ENCODE results near the gene NUP42.

The NUP42 gene

DNA sequence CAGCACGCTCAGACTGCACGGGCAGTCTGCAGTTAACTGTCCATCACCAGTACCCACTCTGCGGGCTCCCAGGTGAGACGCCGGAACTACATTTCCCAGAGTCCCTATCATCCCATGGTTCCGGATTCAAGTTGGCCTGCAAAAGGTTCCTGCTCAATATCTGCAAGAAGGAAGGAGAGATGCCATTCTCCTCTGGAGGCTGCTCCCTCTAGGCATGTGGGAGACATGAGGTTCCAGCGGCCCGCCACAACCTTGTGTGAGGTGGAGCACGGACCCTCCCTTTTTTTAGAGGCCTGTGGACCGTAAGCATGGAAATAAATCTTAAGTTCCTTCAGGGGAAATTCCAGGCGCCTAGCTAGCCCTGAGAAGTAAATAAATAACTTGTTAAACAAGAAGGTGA is 29.7 kb downstream of the NUP42 start:
- Histone ChIP-seq H3K27ac (replicated peaks; ENCODE audit: low read length) (no peak overlapping the region), H3K23ac (ENCODE audit: low read depth, low read length, poor library complexity) (no peak overlapping the region), H3K9me3 (replicated peaks in 1 of 2; ENCODE audit: control insufficient read depth in 2 of 2, insufficient read depth in 1 of 2, low read depth in 1 of 2, low read length in 2 of 2) (no peaks in the 10 kb centered on the region), H3K36me3 (replicated peaks in 1 of 2; ENCODE audit: control insufficient read depth in 2 of 2, insufficient read depth in 2 of 2, low read length in 2 of 2) (no peaks in the 10 kb centered on the region), H4K8ac (ENCODE audit: low read depth, low read length) (no peak overlapping the region), H3K18ac (ENCODE audit: low read length) (no peak overlapping the region), H3K79me1 (ENCODE audit: low read depth, low read length) (no peaks in the 10 kb centered on the region), H2BK15ac (ENCODE audit: low read length) (no peak overlapping the region), H3K14ac (ENCODE audit: low read length) (no peak overlapping the region), H2BK12ac (ENCODE audit: low read length) (no peak overlapping the region), H4K91ac (ENCODE audit: low read depth, low read length, poor library complexity) (no peak overlapping the region), H3K4ac (ENCODE audit: low read length) (no peak overlapping the region), H3K4me1 (ENCODE audit: control insufficient read depth in 2 of 2, insufficient read depth in 1 of 2, low read depth in 1 of 2, low read length in 2 of 2) (no peaks in the 10 kb centered on the region), H3K4me2 (ENCODE audit: insufficient read depth, low read length, poor library complexity, severe bottlenecking) (no peak overlapping the region), H2BK5ac (ENCODE audit: low read length) (no peak overlapping the region), H2BK120ac (ENCODE audit: low read depth, low read length) (no peak overlapping the region), H3K27me3 (ENCODE audit: control insufficient read depth in 3 of 3, insufficient read depth in 3 of 3, low read depth in 1 of 3, low read length in 3 of 3) (no peaks in the 10 kb centered on the region), H2AK5ac (ENCODE audit: low read depth, low read length) (no peak overlapping the region), H2AFZ (ENCODE audit: low read length) (no peak overlapping the region), H3K4me3 (ENCODE audit: low read length in 2 of 2) (no peak overlapping the region), H3K9ac (ENCODE audit: low read depth, low read length, poor library complexity) (no peak overlapping the region)
- no CpG with 5 or more reads among the region's 11 CpGs for WGBS, 2 donors (ENCODE audit: extremely low coverage in 2 of 2, insufficient read length in 2 of 2, insufficient replicate concordance in 1 of 2)
- DNase-seq (ENCODE audit: low spot score), result no peak

DNA sequence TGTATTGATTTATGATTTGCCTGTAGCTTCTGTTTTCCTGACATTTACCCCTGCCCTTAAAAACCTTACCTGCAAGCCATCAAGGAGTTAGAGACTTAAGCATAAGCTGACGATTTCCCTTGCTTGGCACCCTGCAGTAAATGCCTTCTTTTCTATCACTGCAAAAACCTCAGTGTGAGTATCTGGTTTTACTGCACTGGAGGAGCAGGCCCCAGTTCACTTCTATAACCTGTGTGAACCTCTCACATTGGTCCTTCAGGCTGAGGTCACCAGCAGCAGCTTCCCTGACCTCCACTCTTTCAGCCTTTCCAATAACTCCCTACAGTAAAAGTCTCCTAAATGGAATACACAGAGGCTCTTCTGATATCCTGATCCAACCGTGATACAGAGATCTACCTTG is 30.5 kb downstream of the NUP42 start:
- Histone ChIP-seq H2BK120ac (ENCODE audit: low read depth, low read length) (no peak overlapping the region), H2AK5ac (ENCODE audit: low read depth, low read length) (no peak overlapping the region), H3K9me3 (replicated peaks in 1 of 2; ENCODE audit: control insufficient read depth in 2 of 2, insufficient read depth in 1 of 2, low read depth in 1 of 2, low read length in 2 of 2) (no peaks in the 10 kb centered on the region), H4K91ac (ENCODE audit: low read depth, low read length, poor library complexity) (no peak overlapping the region), H4K8ac (ENCODE audit: low read depth, low read length) (no peak overlapping the region), H3K27ac (replicated peaks; ENCODE audit: low read length) (no peak overlapping the region), H2AFZ (ENCODE audit: low read length) (no peak overlapping the region), H3K27me3 (ENCODE audit: control insufficient read depth in 3 of 3, insufficient read depth in 3 of 3, low read depth in 1 of 3, low read length in 3 of 3) (no peaks in the 10 kb centered on the region), H3K36me3 (replicated peaks in 1 of 2; ENCODE audit: control insufficient read depth in 2 of 2, insufficient read depth in 2 of 2, low read length in 2 of 2) (no peaks in the 10 kb centered on the region), H3K4me1 (ENCODE audit: control insufficient read depth in 2 of 2, insufficient read depth in 1 of 2, low read depth in 1 of 2, low read length in 2 of 2) (no peaks in the 10 kb centered on the region), H2BK5ac (ENCODE audit: low read length) (no peak overlapping the region), H2BK15ac (ENCODE audit: low read length) (no peak overlapping the region), H3K4ac (ENCODE audit: low read length) (no peak overlapping the region), H3K4me3 (ENCODE audit: low read length in 2 of 2) (no peak overlapping the region), H3K4me2 (ENCODE audit: insufficient read depth, low read length, poor library complexity, severe bottlenecking) (no peak overlapping the region), H3K9ac (ENCODE audit: low read depth, low read length, poor library complexity) (no peak overlapping the region), H3K23ac (ENCODE audit: low read depth, low read length, poor library complexity) (no peak overlapping the region), H3K14ac (ENCODE audit: low read length) (no peak overlapping the region), H2BK12ac (ENCODE audit: low read length) (no peak overlapping the region), H3K79me1 (ENCODE audit: low read depth, low read length) (no peaks in the 10 kb centered on the region), H3K18ac (ENCODE audit: low read length) (no peak overlapping the region)
- DNase-seq (ENCODE audit: low spot score), result no peak
- WGBS, 2 donors (ENCODE audit: extremely low coverage in 2 of 2, insufficient read length in 2 of 2, insufficient replicate concordance in 1 of 2), result no CpG with 5 or more reads among the region's 2 CpGs

- H3K27me3 ChIP-seq (ENCODE audit: control insufficient read depth in 3 of 3, insufficient read depth in 3 of 3, low read depth in 1 of 3, low read length in 3 of 3), result no peaks in the 10 kb centered on the region
- H2BK15ac ChIP-seq (ENCODE audit: low read length), result no peak overlapping the region
- H4K8ac ChIP-seq (ENCODE audit: low read depth, low read length), result no peak overlapping the region
- no peak overlapping the region for H3K27ac ChIP-seq (replicated peaks; ENCODE audit: low read length)
- no peaks in the 10 kb centered on the region for H3K9me3 ChIP-seq (replicated peaks in 1 of 2; ENCODE audit: control insufficient read depth in 2 of 2, insufficient read depth in 1 of 2, low read depth in 1 of 2, low read length in 2 of 2)
- no peak overlapping the region for H3K4me2 ChIP-seq (ENCODE audit: insufficient read depth, low read length, poor library complexity, severe bottlenecking)
- H3K4me3 ChIP-seq (ENCODE audit: low read length in 2 of 2), result no peak overlapping the region
- no peak overlapping the region for H3K9ac ChIP-seq (ENCODE audit: low read depth, low read length, poor library complexity)
- H2BK120ac ChIP-seq (ENCODE audit: low read depth, low read length), result no peak overlapping the region
- no peak overlapping the region for H3K23ac ChIP-seq (ENCODE audit: low read depth, low read length, poor library complexity)
- DNase-seq (ENCODE audit: low spot score), result no peak
- H3K18ac ChIP-seq (ENCODE audit: low read length), result no peak overlapping the region
- no peak overlapping the region for H3K4ac ChIP-seq (ENCODE audit: low read length)
- H2BK5ac ChIP-seq (ENCODE audit: low read length), result no peak overlapping the region
- no peaks in the 10 kb centered on the region for H3K36me3 ChIP-seq (replicated peaks in 1 of 2; ENCODE audit: control insufficient read depth in 2 of 2, insufficient read depth in 2 of 2, low read length in 2 of 2)
- H2AK5ac ChIP-seq (ENCODE audit: low read depth, low read length), result no peak overlapping the region
- no peak overlapping the region for H3K14ac ChIP-seq (ENCODE audit: low read length)
- no peak overlapping the region for H2BK12ac ChIP-seq (ENCODE audit: low read length)
- H4K91ac ChIP-seq (ENCODE audit: low read depth, low read length, poor library complexity), result no peak overlapping the region
- no CpG with 5 or more reads among the region's 4 CpGs for WGBS, 2 donors (ENCODE audit: extremely low coverage in 2 of 2, insufficient read length in 2 of 2, insufficient replicate concordance in 1 of 2)
- H2AFZ ChIP-seq (ENCODE audit: low read length), result no peak overlapping the region
- H3K4me1 ChIP-seq (ENCODE audit: control insufficient read depth in 2 of 2, insufficient read depth in 1 of 2, low read depth in 1 of 2, low read length in 2 of 2), result no peaks in the 10 kb centered on the region
- no peaks in the 10 kb centered on the region for H3K79me1 ChIP-seq (ENCODE audit: low read depth, low read length)
Measured at GRCh38 chr7:23212841-23213240, 31.0 kb downstream of the NUP42 start.

GRCh38 chr7:23213755-23214154 is 31.9 kb downstream of the NUP42 start:
- H3K79me1 ChIP-seq (ENCODE audit: low read depth, low read length), result no peaks in the 10 kb centered on the region
- no peaks in the 10 kb centered on the region for H3K9me3 ChIP-seq (replicated peaks in 1 of 2; ENCODE audit: control insufficient read depth in 2 of 2, insufficient read depth in 1 of 2, low read depth in 1 of 2, low read length in 2 of 2)
- no peak overlapping the region for H3K4me3 ChIP-seq (ENCODE audit: low read length in 2 of 2)
- no peaks in the 10 kb centered on the region for H3K36me3 ChIP-seq (replicated peaks in 1 of 2; ENCODE audit: control insufficient read depth in 2 of 2, insufficient read depth in 2 of 2, low read length in 2 of 2)
- H2BK12ac ChIP-seq (ENCODE audit: low read length), result no peak overlapping the region
- H3K18ac ChIP-seq (ENCODE audit: low read length), result no peak overlapping the region
- H3K14ac ChIP-seq (ENCODE audit: low read length), result no peak overlapping the region
- DNase-seq (ENCODE audit: low spot score), result no peak
- H2AK5ac ChIP-seq (ENCODE audit: low read depth, low read length), result no peak overlapping the region
- no peak overlapping the region for H2BK15ac ChIP-seq (ENCODE audit: low read length)
- no peak overlapping the region for H3K4ac ChIP-seq (ENCODE audit: low read length)
- H3K27me3 ChIP-seq (ENCODE audit: control insufficient read depth in 3 of 3, insufficient read depth in 3 of 3, low read depth in 1 of 3, low read length in 3 of 3), result no peaks in the 10 kb centered on the region
- H3K23ac ChIP-seq (ENCODE audit: low read depth, low read length, poor library complexity), result no peak overlapping the region
- H3K27ac ChIP-seq (replicated peaks; ENCODE audit: low read length), result no peak overlapping the region
- no peak overlapping the region for H2BK120ac ChIP-seq (ENCODE audit: low read depth, low read length)
- H3K4me1 ChIP-seq (ENCODE audit: control insufficient read depth in 2 of 2, insufficient read depth in 1 of 2, low read depth in 1 of 2, low read length in 2 of 2), result no peaks in the 10 kb centered on the region
- no peak overlapping the region for H4K91ac ChIP-seq (ENCODE audit: low read depth, low read length, poor library complexity)
- H2BK5ac ChIP-seq (ENCODE audit: low read length), result no peak overlapping the region
- WGBS, 2 donors (ENCODE audit: extremely low coverage in 2 of 2, insufficient read length in 2 of 2, insufficient replicate concordance in 1 of 2), result no CpG with 5 or more reads among the region's 11 CpGs
- no peak overlapping the region for H4K8ac ChIP-seq (ENCODE audit: low read depth, low read length)
- no peak overlapping the region for H3K4me2 ChIP-seq (ENCODE audit: insufficient read depth, low read length, poor library complexity, severe bottlenecking)
- no peak overlapping the region for H3K9ac ChIP-seq (ENCODE audit: low read depth, low read length, poor library complexity)
- no peak overlapping the region for H2AFZ ChIP-seq (ENCODE audit: low read length)

All from neuronal stem cell (in vitro differentiated cells).